ENCODE data around the gene PGD. TPM values are rescaled to one million over a fixed set of nuclear protein-coding genes. Genes with fewer than 3 reads are reported as not detected.

Gene PGD
- total and polyA plus RNA-seq, 7 experiments from 2014 or later = 42.0 to 110 (median 47.0) TPM

DNA sequence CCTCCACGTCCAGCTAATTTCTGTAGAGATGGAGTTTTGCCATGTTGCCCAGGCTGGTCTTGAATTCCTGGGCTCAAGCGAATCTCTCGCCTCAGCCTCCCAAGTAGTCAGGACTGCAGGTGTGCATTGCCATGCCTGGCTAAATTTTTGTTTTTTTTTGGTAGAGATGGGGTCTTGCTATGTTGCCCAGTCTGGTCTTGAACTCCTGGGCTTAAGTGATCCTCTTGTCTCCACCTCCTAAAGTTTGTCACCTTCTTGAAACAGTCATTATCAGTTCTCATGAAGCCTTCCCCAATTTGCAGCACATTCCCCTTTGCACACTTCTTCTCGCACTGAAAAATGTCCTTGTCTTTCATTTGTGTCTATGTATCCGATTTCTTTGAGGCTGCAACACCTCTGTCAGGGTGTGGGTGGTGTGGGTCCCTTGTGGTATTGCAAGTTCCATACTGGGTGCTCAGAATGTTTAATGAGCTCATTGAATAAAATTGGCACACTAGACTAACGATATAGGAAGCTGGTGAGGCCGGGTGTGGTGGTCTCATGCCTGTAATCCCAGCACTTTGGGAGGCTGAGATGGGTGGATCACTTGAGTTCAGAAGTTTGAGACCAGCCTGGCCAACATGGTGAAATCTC, 48.0 kb downstream of the PGD start:
- intact Hi-C loops (cut with micrococcal nuclease) = no loop called here
- CTCF ChIA-PET = interaction anchor here (0.6 to 0.7 kb wide), 3 partner anchors 11 to 256 kb away, joined by 3 to 5 read pairs (median 3); no protein-coding TSS in a partner anchor
- ATAC-seq = no peak

GRCh38 chr1:10449751-10450150, 50.9 kb downstream of the PGD start, which contains the start of gene CORT:
Gene CORT (plus strand): TSS chr1:10450031. CDS start chr1:10450224, 193 bp downstream.
- Histone ChIP-seq H3K27ac (ENCODE audit: low read depth, low read length) (no peak within 1 kb of the TSS), H3K36me3 (ENCODE audit: control insufficient read depth in 2 of 3, insufficient read depth in 3 of 3, low read length in 3 of 3) (no peaks in the 10 kb centered on the region), H3K4me3 (ENCODE audit: low read length) (no peak within 1 kb of the TSS), H3K27me3 (ENCODE audit: control insufficient read depth in 2 of 2, insufficient read depth in 2 of 2, low read length in 2 of 2) (no peaks in the 10 kb centered on the region), H3K9me3 (ENCODE audit: control insufficient read depth in 2 of 3, low read length in 3 of 3) (no peaks in the 10 kb centered on the region), H3K4me1 (ENCODE audit: control insufficient read depth in 2 of 2, insufficient read depth in 2 of 2, low read length in 2 of 2) (no peaks in the 10 kb centered on the region)
- H3K9me3 Mint-ChIP-seq = no peaks in the 10 kb centered on the region
- peaks cover 0 to 8% (median 0%) of the 10 kb centered on the region in 5 donors for H3K27me3 Mint-ChIP-seq
- ATAC-seq = no peak
- DNase-seq = no peak
- ChIA-PET POLR2A (no interaction called here), CTCF (interaction anchor here (0.6 kb wide), 1 partner anchor 663 kb away, joined by 4 read pairs; no protein-coding TSS in a partner anchor)
- no peak within 1 kb of the TSS for H3K4me3 Mint-ChIP-seq
- peaks cover 0 to 4% (median 0%) of the 10 kb centered on the region in 7 donors for H3K4me1 Mint-ChIP-seq
- H3K27ac Mint-ChIP-seq = no peak within 1 kb of the TSS
- intact Hi-C loops (cut with micrococcal nuclease) = no loop called here
- peaks cover 0 to 6% (median 0%) of the 10 kb centered on the region in 5 donors for H3K36me3 Mint-ChIP-seq

More for the DNA sequence above, 48.0 kb downstream of the PGD start:
- no peaks in the 10 kb centered on the region for H3K9me3 Mint-ChIP-seq
- H3K27me3 Mint-ChIP-seq = peaks cover 0 to 8% (median 0%) of the 10 kb centered on the region in 5 donors
- H3K27ac ChIP-seq (ENCODE audit: low read depth, low read length) = no peak overlapping the region
- peaks cover 0 to 6% (median 3%) of the 10 kb centered on the region in 5 donors for H3K36me3 Mint-ChIP-seq
- no peaks in the 10 kb centered on the region for H3K36me3 ChIP-seq (ENCODE audit: control insufficient read depth in 2 of 3, insufficient read depth in 3 of 3, low read length in 3 of 3)
- no peak overlapping the region for H3K27ac Mint-ChIP-seq
- H3K4me3 ChIP-seq (ENCODE audit: low read length) = no peak overlapping the region
- no peaks in the 10 kb centered on the region for H3K4me1 ChIP-seq (ENCODE audit: control insufficient read depth in 2 of 2, insufficient read depth in 2 of 2, low read length in 2 of 2)
- no peaks in the 10 kb centered on the region for H3K9me3 ChIP-seq (ENCODE audit: control insufficient read depth in 2 of 3, low read length in 3 of 3)
- no peak for DNase-seq
- H3K27me3 ChIP-seq (ENCODE audit: control insufficient read depth in 2 of 2, insufficient read depth in 2 of 2, low read length in 2 of 2) = no peaks in the 10 kb centered on the region
- H3K4me3 Mint-ChIP-seq = no peak overlapping the region
- peaks cover 0 to 4% (median 0%) of the 10 kb centered on the region in 7 donors for H3K4me1 Mint-ChIP-seq
- POLR2A ChIA-PET = no interaction called here

DNA sequence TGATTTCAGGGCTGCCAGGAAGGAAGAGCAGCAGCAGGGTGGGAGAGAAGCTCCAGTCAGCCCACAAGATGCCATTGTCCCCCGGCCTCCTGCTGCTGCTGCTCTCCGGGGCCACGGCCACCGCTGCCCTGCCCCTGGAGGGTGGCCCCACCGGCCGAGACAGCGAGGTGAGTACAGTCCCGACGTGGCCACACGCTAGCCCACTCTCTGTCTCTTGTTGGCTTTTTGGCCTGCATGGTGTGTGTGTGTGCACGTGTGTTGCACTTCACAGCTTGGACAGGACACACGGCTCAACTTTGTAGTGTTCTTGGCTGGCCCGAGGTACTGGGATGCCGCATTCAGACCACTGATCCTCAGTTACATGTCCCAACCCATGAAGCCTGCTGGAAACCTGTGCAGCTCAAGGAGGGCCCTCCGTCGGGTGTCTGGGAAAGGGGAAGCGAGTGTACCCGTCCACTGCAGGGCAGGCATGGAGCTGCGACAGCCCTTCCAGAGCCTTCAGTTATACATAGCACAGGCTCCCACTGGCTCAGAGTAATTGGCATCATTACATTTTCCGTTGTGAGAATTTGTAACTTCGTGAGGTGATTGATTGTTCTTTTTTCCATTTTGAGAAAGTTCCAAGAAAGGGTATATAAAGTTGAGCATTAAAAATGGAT, 51.4 kb downstream of the PGD start:
- peaks cover 0 to 8% (median 0%) of the 10 kb centered on the region in 5 donors for H3K27me3 Mint-ChIP-seq
- H3K36me3 ChIP-seq (ENCODE audit: control insufficient read depth in 2 of 3, insufficient read depth in 3 of 3, low read length in 3 of 3) = no peaks in the 10 kb centered on the region
- peaks cover 0 to 4% (median 0%) of the 10 kb centered on the region in 7 donors for H3K4me1 Mint-ChIP-seq
- H3K4me3 Mint-ChIP-seq = no peak overlapping the region
- peaks cover 0 to 6% (median 0%) of the 10 kb centered on the region in 5 donors for H3K36me3 Mint-ChIP-seq
- no peak for ATAC-seq
- no peaks in the 10 kb centered on the region for H3K4me1 ChIP-seq (ENCODE audit: control insufficient read depth in 2 of 2, insufficient read depth in 2 of 2, low read length in 2 of 2)
- H3K27ac ChIP-seq (ENCODE audit: low read depth, low read length) = no peak overlapping the region
- ChIA-PET POLR2A (interaction anchor here (0.7 kb wide), 1 partner anchor 130 kb away, joined by 4 read pairs; no protein-coding TSS in a partner anchor), CTCF (no interaction called here)
- intact Hi-C loops (cut with micrococcal nuclease) = no loop called here
- no peaks in the 10 kb centered on the region for H3K9me3 ChIP-seq (ENCODE audit: control insufficient read depth in 2 of 3, low read length in 3 of 3)
- H3K4me3 ChIP-seq (ENCODE audit: low read length) = no peak overlapping the region
- DNase-seq = no peak
- no peak overlapping the region for H3K27ac Mint-ChIP-seq
- H3K9me3 Mint-ChIP-seq = no peaks in the 10 kb centered on the region
- H3K27me3 ChIP-seq (ENCODE audit: control insufficient read depth in 2 of 2, insufficient read depth in 2 of 2, low read length in 2 of 2) = no peaks in the 10 kb centered on the region

- Mint-ChIP-seq H3K27me3 (peaks cover 0 to 8% (median 0%) of the 10 kb centered on the region in 5 donors), H3K4me1 (peaks cover 0 to 4% (median 0%) of the 10 kb centered on the region in 7 donors), H3K4me3 (no peak overlapping the region)
These were observed 52.0 kb downstream of the PGD start for GRCh38 chr1:10450836-10451235.

GRCh38 chr1:10451287-10451686, 52.4 kb downstream of the PGD start:
- H3K4me3 ChIP-seq (ENCODE audit: low read length) = no peak overlapping the region
- ATAC-seq (no peak), DNase-seq (no peak)
- H3K9me3 Mint-ChIP-seq = no peaks in the 10 kb centered on the region
- H3K4me1 ChIP-seq (ENCODE audit: control insufficient read depth in 2 of 2, insufficient read depth in 2 of 2, low read length in 2 of 2) = no peaks in the 10 kb centered on the region
- H3K27me3 ChIP-seq (ENCODE audit: control insufficient read depth in 2 of 2, insufficient read depth in 2 of 2, low read length in 2 of 2) = no peaks in the 10 kb centered on the region
- H3K9me3 ChIP-seq (ENCODE audit: control insufficient read depth in 2 of 3, low read length in 3 of 3) = no peaks in the 10 kb centered on the region
- H3K27me3 Mint-ChIP-seq = peaks cover 0 to 8% (median 0%) of the 10 kb centered on the region in 5 donors
- intact Hi-C loops (cut with micrococcal nuclease) = no loop called here
- POLR2A ChIA-PET = interaction anchor here (0.7 kb wide), 1 partner anchor 129 kb away, joined by 4 read pairs; no protein-coding TSS in a partner anchor
- no peaks in the 10 kb centered on the region for H3K36me3 ChIP-seq (ENCODE audit: control insufficient read depth in 2 of 3, insufficient read depth in 3 of 3, low read length in 3 of 3)
- peaks cover 0 to 10% (median 3%) of the 10 kb centered on the region in 5 donors for H3K36me3 Mint-ChIP-seq
- CTCF ChIA-PET = interaction anchor here (0.6 to 0.7 kb wide), 2 partner anchors 11 to 511 kb away, joined by 3 to 4 read pairs; no protein-coding TSS in a partner anchor
- no peak overlapping the region for H3K4me3 Mint-ChIP-seq
- H3K4me1 Mint-ChIP-seq = peaks cover 0 to 4% (median 0%) of the 10 kb centered on the region in 7 donors
- H3K27ac ChIP-seq (ENCODE audit: low read depth, low read length) = no peak overlapping the region
- no peak overlapping the region for H3K27ac Mint-ChIP-seq

More at GRCh38 chr1:10450836-10451235, 52.0 kb downstream of the PGD start:
- H3K4me1 ChIP-seq (ENCODE audit: control insufficient read depth in 2 of 2, insufficient read depth in 2 of 2, low read length in 2 of 2) = no peaks in the 10 kb centered on the region
- no peak for ATAC-seq
- H3K27ac Mint-ChIP-seq = no peak overlapping the region
- peaks cover 0 to 6% (median 0%) of the 10 kb centered on the region in 5 donors for H3K36me3 Mint-ChIP-seq
- no peak for DNase-seq
- POLR2A ChIA-PET = interaction anchor here (0.7 kb wide), 1 partner anchor 129 kb away, joined by 4 read pairs; no protein-coding TSS in a partner anchor
- CTCF ChIA-PET = no interaction called here
- H3K9me3 Mint-ChIP-seq = no peaks in the 10 kb centered on the region
- no peak overlapping the region for H3K27ac ChIP-seq (ENCODE audit: low read depth, low read length)
- intact Hi-C loops (cut with micrococcal nuclease) = no loop called here
- H3K9me3 ChIP-seq (ENCODE audit: control insufficient read depth in 2 of 3, low read length in 3 of 3) = no peaks in the 10 kb centered on the region
- H3K4me3 ChIP-seq (ENCODE audit: low read length) = no peak overlapping the region
- H3K27me3 ChIP-seq (ENCODE audit: control insufficient read depth in 2 of 2, insufficient read depth in 2 of 2, low read length in 2 of 2) = no peaks in the 10 kb centered on the region
- H3K36me3 ChIP-seq (ENCODE audit: control insufficient read depth in 2 of 3, insufficient read depth in 3 of 3, low read length in 3 of 3) = no peaks in the 10 kb centered on the region

DNA sequence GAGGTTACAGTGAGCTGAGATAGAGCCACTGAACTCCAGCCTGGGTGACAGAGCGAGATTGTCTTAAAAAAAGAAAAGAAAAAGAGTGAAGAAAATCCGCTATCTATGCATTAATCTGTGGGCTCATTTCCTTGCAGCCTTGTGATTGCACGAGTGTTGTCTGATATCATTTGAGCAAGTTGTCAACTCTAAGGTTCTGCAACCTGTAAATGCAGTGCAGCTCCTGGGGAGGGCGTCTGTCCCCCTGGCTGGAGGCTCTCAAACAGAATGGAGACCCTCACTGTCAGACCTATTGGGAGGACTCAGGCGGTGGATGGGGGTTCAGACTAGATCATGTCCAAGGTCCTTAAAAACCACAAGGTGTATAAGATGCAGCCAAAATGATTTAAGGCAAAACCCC, 57.2 kb downstream of the PGD start:
- H3K36me3 Mint-ChIP-seq = peaks cover 0 to 16% (median 6%) of the 10 kb centered on the region in 5 donors
- Histone ChIP-seq H3K9me3 (ENCODE audit: control insufficient read depth in 2 of 3, low read length in 3 of 3) (no peaks in the 10 kb centered on the region), H3K36me3 (ENCODE audit: control insufficient read depth in 2 of 3, insufficient read depth in 3 of 3, low read length in 3 of 3) (peaks cover 0 to 5% (median 0%) of the 10 kb centered on the region in 3 experiments), H3K4me1 (ENCODE audit: control insufficient read depth in 2 of 2, insufficient read depth in 2 of 2, low read length in 2 of 2) (no peaks in the 10 kb centered on the region), H3K27ac (ENCODE audit: low read depth, low read length) (no peak overlapping the region), H3K4me3 (ENCODE audit: low read length) (no peak overlapping the region), H3K27me3 (ENCODE audit: control insufficient read depth in 2 of 2, insufficient read depth in 2 of 2, low read length in 2 of 2) (no peaks in the 10 kb centered on the region)
- H3K4me1 Mint-ChIP-seq = peaks cover 0 to 14% (median 9%) of the 10 kb centered on the region in 7 donors
- ATAC-seq (no peak), DNase-seq (no peak)
- CTCF ChIA-PET = interaction anchor here (0.6 kb wide), 2 partner anchors 8 to 28 kb away, joined by 3 to 8 read pairs; no protein-coding TSS in a partner anchor
- POLR2A ChIA-PET = no interaction called here
- H3K27me3 Mint-ChIP-seq = peaks cover 0 to 6% (median 0%) of the 10 kb centered on the region in 5 donors
- intact Hi-C loops (cut with micrococcal nuclease) = no loop called here
- H3K9me3 Mint-ChIP-seq = no peaks in the 10 kb centered on the region
- no peak overlapping the region for H3K4me3 Mint-ChIP-seq
- peak overlapping the region in 3 of 9 donors; percentile 43 to 59 (median 45) for H3K27ac Mint-ChIP-seq

Data from naive thymus-derived CD4-positive, alpha-beta T cell (primary cell).